ENCODE measurements around the gene ATP5PD.

DNA sequence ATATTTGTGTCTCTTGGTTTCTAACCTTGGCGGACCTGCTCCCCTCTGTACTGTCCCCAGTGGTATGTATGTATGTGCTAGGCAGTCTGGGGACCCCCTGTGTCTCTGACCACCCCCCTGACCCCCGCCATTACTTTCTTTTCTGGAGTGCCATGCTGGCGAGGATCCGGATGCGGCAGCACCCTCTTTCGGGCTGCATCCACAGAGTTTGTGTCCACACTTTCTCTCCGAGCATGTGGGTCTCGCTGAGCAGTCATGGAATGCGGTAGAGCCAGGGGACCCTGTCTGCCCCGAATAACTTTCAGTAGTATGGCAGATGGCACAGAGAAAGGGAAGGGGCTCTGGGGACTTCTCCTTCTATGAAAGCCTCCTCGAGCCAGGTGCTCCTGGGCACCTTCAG, 17.3 kb upstream of the ATP5PD start:
- TF ChIP-seq TAF1 (IDR thresholded peaks at IDR 0.05; ENCODE audit: borderline replicate concordance, insufficient read depth, low read length) (no peak), SIN3A (IDR thresholded peaks at IDR 0.05; ENCODE audit: borderline replicate concordance, insufficient read depth, low read length) (no peak), POLR2AphosphoS5 (IDR thresholded peaks at IDR 0.05; ENCODE audit: low read depth, low read length) (no peak)
